HepG2 (cell line): Measurements from ENCODE around the gene MYH9. TPM values are rescaled to one million over a fixed set of nuclear protein-coding genes. Genes with fewer than 3 reads are reported as not detected.

ENCODE experiments used
- FIP1L1 ChIP-seq: fragments of 200-400 bp; formaldehyde crosslinking; IDR thresholded peaks from 2 replicates; pipeline ENCODE4 v1.6.1; 2018; ENCODE audit warnings: low read depth, mild to moderate bottlenecking, low read length, moderate library complexity, borderline replicate concordance; ENCODE audit not compliant: insufficient read depth
- FOXJ3 ChIP-seq: sonication (generic); formaldehyde crosslinking; IDR thresholded peaks from 2 replicates; pipeline ENCODE4 v1.4.0; 2020; ENCODE audit warnings: missing genetic modification reagents, mild to moderate bottlenecking, borderline replicate concordance
- HNRNPLL ChIP-seq: fragments of 200-400 bp; formaldehyde crosslinking; IDR thresholded peaks from 2 replicates; pipeline ENCODE4 v1.6.1; 2017; ENCODE audit warnings: mild to moderate bottlenecking, low read depth, low read length; ENCODE audit not compliant: poor library complexity, severe bottlenecking
- ISX ChIP-seq: sonication (generic); formaldehyde crosslinking; conservative IDR thresholded peaks from 2 replicates; pipeline ENCODE4 v1.5.0; 2020; ENCODE audit warnings: missing genetic modification reagents
- KLF12 ChIP-seq: sonication (generic); formaldehyde crosslinking; IDR thresholded peaks from 2 replicates; pipeline ENCODE4 v1.4.0; 2020; ENCODE audit warnings: missing genetic modification reagents, borderline replicate concordance
- MXD4 ChIP-seq: IDR thresholded peaks from 2 replicates; pipeline ENCODE4 v1.6.1; 2016; ENCODE audit warnings: mild to moderate bottlenecking, missing biosample characterization, missing genetic modification reagents
- PHF21A ChIP-seq: sonication (generic); formaldehyde crosslinking; IDR thresholded peaks from 2 replicates; pipeline ENCODE4 v1.5.0; 2020; ENCODE audit warnings: mild to moderate bottlenecking, missing genetic modification reagents
- PITX1 ChIP-seq: sonication (generic); formaldehyde crosslinking; IDR thresholded peaks from 2 replicates; pipeline ENCODE4 v1.5.1; 2020; ENCODE audit warnings: mild to moderate bottlenecking, missing genetic modification reagents
- POLR2G ChIP-seq: fragments of 200-400 bp; formaldehyde crosslinking; IDR thresholded peaks from 2 replicates; pipeline ENCODE4 v1.6.1; 2018; ENCODE audit warnings: mild to moderate bottlenecking, low read depth, low read length, moderate library complexity
- RARG ChIP-seq: sonication (generic); formaldehyde crosslinking; IDR thresholded peaks from 2 replicates; pipeline ENCODE4 v1.4.0; 2020; ENCODE audit warnings: low read depth, mild to moderate bottlenecking, missing genetic modification reagents
- RFX5 ChIP-seq: IDR thresholded peaks from 2 replicates; pipeline ENCODE4 v1.6.1; 2011; ENCODE audit warnings: low read depth, low read length, improper control_type of control experiment
- SAFB2 ChIP-seq: sonication (generic); formaldehyde crosslinking; IDR thresholded peaks from 2 replicates; pipeline ENCODE4 v1.5.1; 2020; ENCODE audit warnings: missing genetic modification reagents, low read depth, mild to moderate bottlenecking, borderline replicate concordance
- TBX2 ChIP-seq: sonication (generic); formaldehyde crosslinking; IDR thresholded peaks from 2 replicates; pipeline ENCODE4 v1.5.0; 2020; ENCODE audit warnings: missing genetic modification reagents, mild to moderate bottlenecking, borderline replicate concordance
- ZBTB38 ChIP-seq: sonication (generic); formaldehyde crosslinking; IDR thresholded peaks from 2 replicates; pipeline ENCODE4 v1.5.1; 2020; ENCODE audit warnings: mild to moderate bottlenecking, missing genetic modification reagents
- ZFP36L1 ChIP-seq: sonication (generic); formaldehyde crosslinking; IDR thresholded peaks from 2 replicates; pipeline ENCODE4 v1.8.0; 2022; ENCODE audit warnings: mild to moderate bottlenecking, missing genetic modification reagents, moderate library complexity
- ZMYM2 ChIP-seq: sonication (generic); formaldehyde crosslinking; IDR thresholded peaks from 2 replicates; pipeline ENCODE4 v1.8.0; 2022; ENCODE audit warnings: mild to moderate bottlenecking, missing genetic modification reagents
- ZNF234 ChIP-seq: sonication (generic); formaldehyde crosslinking; conservative IDR thresholded peaks from 2 replicates; pipeline ENCODE4 v1.5.1; 2020; ENCODE audit warnings: mild to moderate bottlenecking, missing genetic modification reagents
- ZNF331 ChIP-seq: sonication (generic); formaldehyde crosslinking; IDR thresholded peaks from 2 replicates; pipeline ENCODE4 v1.4.0; 2020; ENCODE audit warnings: missing genetic modification reagents
- ZNF335 ChIP-seq: sonication (generic); formaldehyde crosslinking; IDR thresholded peaks from 2 replicates; pipeline ENCODE4 v1.4.0; 2020; ENCODE audit warnings: missing genetic modification reagents
- ZNF7 ChIP-seq: IDR thresholded peaks from 2 replicates; pipeline ENCODE4 v1.6.1; 2016; ENCODE audit warnings: missing biosample characterization, missing genetic modification reagents
- polyA plus RNA-seq, 8 experiments: library from polyadenylated mRNA; depleted of rRNA in 3 of 8; stranded (reverse) in 7 of 8; unstranded in 1 of 8; fragments of >200 nt; fragmentation: Illumina TruSeq in 4 of 8; extraction: Trizol in 4 of 8; gene quantifications; 2 replicates each; pipeline versions ENCODE4 v1.2.1 to v1.2.3, GENCODE V29; 2011 to 2016; ENCODE audit warnings: low read depth in 4 of 8, missing spikeins in 1 of 8, mixed read lengths in 1 of 8; ENCODE audit not compliant: insufficient read depth in 1 of 8
- total RNA-seq, 5 experiments: library from RNA; depleted of rRNA; stranded (reverse); fragments of >200 nt; fragmentation: Illumina TruSeq; extraction: Trizol; gene quantifications; 2 replicates each; pipeline ENCODE4 v1.2.3, GENCODE V29; 2016; ENCODE audit warnings: low read depth in 1 of 5
- TF ChIP-seq, protein P1 (sequence below): sonication (generic); formaldehyde crosslinking; IDR thresholded peaks from 2 replicates; pipeline ENCODE4 v1.5.0; 2020; ENCODE audit warnings: mild to moderate bottlenecking, missing genetic modification reagents
- TF ChIP-seq, protein P2 (sequence below), 2 experiments: sonication (generic) in 1 of 2; formaldehyde crosslinking in 1 of 2; IDR thresholded peaks; 2 replicates each; pipeline versions ENCODE4 v1.4.0 to v1.6.1; 2016 to 2020; ENCODE audit warnings: borderline replicate concordance in 1 of 2, low read depth in 1 of 2, mild to moderate bottlenecking in 1 of 2, missing genetic modification reagents in 1 of 2

MYH9 gene
- total and polyA plus RNA-seq, 2 of the 13 experiments (the other 11 are each of a cell fraction or from before 2014, with no cell fraction given), result 50.7 to 98.5 TPM

DNA sequence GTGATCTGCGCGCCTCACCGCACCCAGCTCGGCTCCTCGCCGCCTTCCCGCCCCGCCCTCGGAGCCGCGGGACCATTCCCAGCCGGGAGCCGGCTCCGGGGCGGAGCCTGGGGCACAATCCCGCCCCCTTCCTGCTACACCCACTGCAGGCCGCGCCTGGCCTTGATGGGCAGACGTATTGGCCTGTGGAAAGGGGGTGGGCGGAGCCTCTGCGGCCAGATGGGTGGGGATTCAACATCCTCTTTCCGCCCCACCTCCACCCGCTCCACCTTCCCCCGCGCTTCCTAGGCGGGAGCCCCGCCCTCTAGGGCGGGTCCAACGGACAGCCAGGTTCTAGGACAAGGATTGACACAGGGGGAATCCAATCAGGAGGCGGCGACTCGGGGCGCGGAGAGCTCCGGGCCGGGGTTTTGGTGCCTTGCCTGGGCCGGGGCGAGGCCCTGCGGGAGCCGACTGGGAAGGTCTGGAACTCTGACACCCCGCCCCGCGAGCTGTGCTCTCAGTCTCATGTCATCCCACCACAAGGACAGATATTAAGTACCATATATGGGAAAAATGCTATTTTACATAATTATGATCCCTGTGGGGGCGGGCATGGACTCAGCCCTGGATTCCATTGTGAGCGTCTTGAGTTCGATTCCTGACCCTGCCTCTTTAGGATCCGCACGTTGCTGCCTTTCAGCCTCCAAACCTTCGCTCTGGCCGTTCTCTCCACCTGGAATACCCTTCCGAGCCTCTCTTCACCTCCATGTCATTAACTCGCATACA is at the start of gene MYH9 (continued):
- TF ChIP-seq, protein P1, sequence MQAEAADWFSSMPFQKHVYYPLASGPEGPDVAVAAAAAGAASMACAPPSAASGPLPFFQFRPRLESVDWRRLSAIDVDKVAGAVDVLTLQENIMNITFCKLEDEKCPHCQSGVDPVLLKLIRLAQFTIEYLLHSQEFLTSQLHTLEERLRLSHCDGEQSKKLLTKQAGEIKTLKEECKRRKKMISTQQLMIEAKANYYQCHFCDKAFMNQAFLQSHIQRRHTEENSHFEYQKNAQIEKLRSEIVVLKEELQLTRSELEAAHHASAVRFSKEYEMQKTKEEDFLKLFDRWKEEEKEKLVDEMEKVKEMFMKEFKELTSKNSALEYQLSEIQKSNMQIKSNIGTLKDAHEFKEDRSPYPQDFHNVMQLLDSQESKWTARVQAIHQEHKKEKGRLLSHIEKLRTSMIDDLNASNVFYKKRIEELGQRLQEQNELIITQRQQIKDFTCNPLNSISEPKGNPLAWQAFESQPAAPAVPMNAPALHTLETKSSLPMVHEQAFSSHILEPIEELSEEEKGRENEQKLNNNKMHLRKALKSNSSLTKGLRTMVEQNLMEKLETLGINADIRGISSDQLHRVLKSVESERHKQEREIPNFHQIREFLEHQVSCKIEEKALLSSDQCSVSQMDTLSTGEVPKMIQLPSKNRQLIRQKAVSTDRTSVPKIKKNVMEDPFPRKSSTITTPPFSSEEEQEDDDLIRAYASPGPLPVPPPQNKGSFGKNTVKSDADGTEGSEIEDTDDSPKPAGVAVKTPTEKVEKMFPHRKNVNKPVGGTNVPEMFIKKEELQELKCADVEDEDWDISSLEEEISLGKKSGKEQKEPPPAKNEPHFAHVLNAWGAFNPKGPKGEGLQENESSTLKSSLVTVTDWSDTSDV, result 0 out of 2 replicates have a peak, but pooled peaks have one; percentile 56
- TF ChIP-seq ZFP36L1 (CRISPR knock-in tag), result no peak
- TF ChIP-seq ZNF234 (CRISPR knock-in tag), result no peak
- TF ChIP-seq POLR2G, result 0 out of 2 replicates have a peak, but pooled peaks have one; percentile 95
- TF ChIP-seq ZMYM2 (CRISPR knock-in tag), result 0 out of 2 replicates have a peak, but pooled peaks have one; percentile 22
- peak; percentile 63; the same call in 1 of the 2 replicates for TF ChIP-seq PHF21A
- no peak for TF ChIP-seq SAFB2 (CRISPR knock-in tag)
- TF ChIP-seq FOXJ3 (CRISPR knock-in tag), result no peak
- 0 out of 2 replicates have a peak, but pooled peaks have one; percentile 18 for TF ChIP-seq ZNF331
- no peak for TF ChIP-seq RFX5
- no peak for TF ChIP-seq RARG (CRISPR knock-in tag)
- TF ChIP-seq, protein P2, sequence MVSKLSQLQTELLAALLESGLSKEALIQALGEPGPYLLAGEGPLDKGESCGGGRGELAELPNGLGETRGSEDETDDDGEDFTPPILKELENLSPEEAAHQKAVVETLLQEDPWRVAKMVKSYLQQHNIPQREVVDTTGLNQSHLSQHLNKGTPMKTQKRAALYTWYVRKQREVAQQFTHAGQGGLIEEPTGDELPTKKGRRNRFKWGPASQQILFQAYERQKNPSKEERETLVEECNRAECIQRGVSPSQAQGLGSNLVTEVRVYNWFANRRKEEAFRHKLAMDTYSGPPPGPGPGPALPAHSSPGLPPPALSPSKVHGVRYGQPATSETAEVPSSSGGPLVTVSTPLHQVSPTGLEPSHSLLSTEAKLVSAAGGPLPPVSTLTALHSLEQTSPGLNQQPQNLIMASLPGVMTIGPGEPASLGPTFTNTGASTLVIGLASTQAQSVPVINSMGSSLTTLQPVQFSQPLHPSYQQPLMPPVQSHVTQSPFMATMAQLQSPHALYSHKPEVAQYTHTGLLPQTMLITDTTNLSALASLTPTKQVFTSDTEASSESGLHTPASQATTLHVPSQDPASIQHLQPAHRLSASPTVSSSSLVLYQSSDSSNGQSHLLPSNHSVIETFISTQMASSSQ (IDR thresholded peaks at IDR 0.05; ENCODE audit: low read depth), result no peak
- TF ChIP-seq, protein P2 (CRISPR knock-in tag; IDR thresholded peaks at IDR 0.05; ENCODE audit: borderline replicate concordance), result 0 out of 2 replicates have a peak, but pooled peaks have one; percentile 7
- peak; percentile 47; the same call in 1 of the 2 replicates for TF ChIP-seq ZBTB38 (CRISPR knock-in tag)
- 0 out of 2 replicates have a peak, but pooled peaks have one; percentile 39 for TF ChIP-seq FIP1L1
- peak; percentile 64 for TF ChIP-seq HNRNPLL
- peak; percentile 55; the same call in 1 of the 2 replicates for TF ChIP-seq MXD4 (CRISPR knock-in tag)
- 0 out of 2 replicates have a peak, but pooled peaks have one; percentile 14 for TF ChIP-seq ZNF7
- peak; percentile 55 for TF ChIP-seq TBX2 (CRISPR knock-in tag)
- TF ChIP-seq PITX1 (CRISPR knock-in tag), result 0 out of 2 replicates have a peak, but pooled peaks have one; percentile 17
- 0 out of 2 replicates have a peak, but pooled peaks have one; percentile 42 for TF ChIP-seq ZNF335
- peak; percentile 76; the same call in 1 of the 2 replicates for TF ChIP-seq KLF12
- TF ChIP-seq ISX (CRISPR knock-in tag), result no peak
